HG03064 (cell line): ENCODE results near the gene UXS1.
A peak's percentile ranks its signal among the peaks of the same experiment; 100 is the strongest.
"Not testable (repeated sequence)": the region's sequence is repeated elsewhere in the genome, so short reads cannot be mapped to it uniquely, and the experiment has no call there.

Source experiments
- ATAC-seq: cut with Tn5 transposase; IDR thresholded peaks from one replicate; pipeline ENCODE4 v1.9.1; 2021; ENCODE audit warnings: low read depth; ENCODE audit not compliant: unreplicated experiment

UXS1 gene

DNA sequence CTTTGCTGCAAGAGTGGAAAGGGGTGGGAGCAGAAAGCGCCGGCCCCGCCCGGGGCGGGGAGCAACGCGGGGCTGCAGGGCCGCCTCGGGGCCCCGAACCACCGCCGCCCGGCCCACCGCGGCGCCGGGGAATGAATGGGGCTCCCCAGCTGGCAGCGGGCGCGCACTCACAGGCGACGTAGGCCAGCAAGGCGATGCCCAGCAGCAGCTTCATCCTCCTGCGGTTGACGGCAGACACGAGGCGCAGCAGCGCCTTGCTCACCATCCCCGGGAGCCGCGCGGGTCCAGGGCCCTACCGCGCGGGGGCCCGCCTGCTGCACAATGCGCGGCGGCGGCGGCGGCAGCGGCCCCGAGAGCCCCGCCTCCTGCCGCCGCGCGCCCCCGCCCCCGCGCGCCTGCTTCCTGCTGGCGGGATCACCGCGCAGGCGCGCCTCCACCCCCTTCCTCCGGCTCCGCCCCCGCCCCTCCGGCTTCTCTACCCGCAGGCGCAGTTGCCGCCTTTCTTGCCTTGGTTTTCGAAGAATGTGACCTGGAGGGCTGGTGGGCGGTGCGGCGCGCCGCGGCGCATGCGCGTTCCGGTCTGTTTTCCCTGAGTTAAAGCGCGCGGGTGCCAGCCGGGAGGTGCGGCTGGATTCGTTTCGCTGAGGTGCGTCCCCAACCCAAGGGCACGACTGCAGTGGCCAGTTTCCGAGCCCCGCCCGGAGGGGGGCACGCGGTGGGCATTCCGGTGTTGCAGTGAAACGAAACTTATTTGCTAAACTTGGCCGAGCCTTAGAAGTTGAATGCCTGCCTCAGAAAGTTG lies at the start of gene UXS1:
Gene UXS1 (minus strand): TSS at position 325 of the 802 bp plus-strand sequence. CDS start 60 bp downstream, at position 265.
- ATAC-seq = peak; percentile 66

DNA sequence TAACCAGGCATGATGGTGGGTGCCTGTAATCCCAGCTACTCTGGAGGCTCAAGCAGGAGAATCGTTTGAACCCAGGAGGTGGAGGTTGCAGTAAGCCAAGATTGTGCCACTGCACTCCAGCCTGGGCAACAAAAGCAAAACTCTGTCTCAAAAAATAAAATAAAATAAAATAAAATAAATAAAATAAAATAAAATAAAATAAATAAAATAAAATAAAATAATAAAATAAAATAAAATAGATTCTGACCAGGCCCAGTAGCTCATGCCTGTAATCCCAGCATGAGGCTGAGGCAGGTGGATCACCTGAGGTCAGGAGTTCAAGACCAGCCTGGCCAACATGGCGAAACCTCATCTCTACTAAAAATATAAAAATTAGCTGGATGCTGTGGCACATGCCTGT lies 45.4 kb upstream of the UXS1 start:
- not testable (repeated sequence) for ATAC-seq

DNA sequence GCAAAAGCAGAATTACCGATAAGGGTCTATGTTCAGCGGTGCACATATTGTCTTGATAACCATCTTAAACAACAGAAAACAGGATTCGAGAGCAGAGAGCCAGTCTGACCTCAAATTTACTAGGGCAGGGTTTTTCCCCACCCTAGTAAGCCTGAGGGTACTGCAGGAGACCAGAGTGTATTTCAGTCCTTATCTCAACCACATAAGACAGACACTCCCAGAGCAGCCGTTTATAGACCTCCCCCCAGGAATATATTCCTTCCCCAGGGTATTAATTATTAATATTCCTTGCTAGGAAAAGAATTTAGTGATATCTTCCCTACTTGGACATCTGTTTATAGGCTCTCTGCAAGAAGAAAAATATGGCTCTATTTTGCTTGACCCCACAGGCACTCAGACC lies 41.3 kb upstream of the UXS1 start:
- ATAC-seq = not testable (repeated sequence)

DNA sequence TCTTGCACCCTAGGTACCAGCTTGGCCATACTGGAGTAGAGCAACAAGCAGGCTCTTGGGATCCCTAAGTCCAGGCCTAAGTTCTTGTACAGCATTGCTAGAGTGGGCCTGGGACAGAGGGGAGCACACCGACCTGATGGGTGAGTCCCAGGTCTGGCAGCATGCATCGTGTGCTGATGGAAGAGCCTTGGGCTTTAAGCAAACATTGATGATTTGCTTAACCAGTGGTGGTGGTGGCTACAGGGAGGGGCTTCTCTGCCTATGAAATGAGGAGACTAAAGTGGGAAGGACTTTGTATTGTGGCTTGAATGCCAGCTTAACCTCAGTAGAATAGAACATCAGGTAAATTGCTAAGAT lies 39.2 kb upstream of the UXS1 start:
- ATAC-seq = no peak

DNA sequence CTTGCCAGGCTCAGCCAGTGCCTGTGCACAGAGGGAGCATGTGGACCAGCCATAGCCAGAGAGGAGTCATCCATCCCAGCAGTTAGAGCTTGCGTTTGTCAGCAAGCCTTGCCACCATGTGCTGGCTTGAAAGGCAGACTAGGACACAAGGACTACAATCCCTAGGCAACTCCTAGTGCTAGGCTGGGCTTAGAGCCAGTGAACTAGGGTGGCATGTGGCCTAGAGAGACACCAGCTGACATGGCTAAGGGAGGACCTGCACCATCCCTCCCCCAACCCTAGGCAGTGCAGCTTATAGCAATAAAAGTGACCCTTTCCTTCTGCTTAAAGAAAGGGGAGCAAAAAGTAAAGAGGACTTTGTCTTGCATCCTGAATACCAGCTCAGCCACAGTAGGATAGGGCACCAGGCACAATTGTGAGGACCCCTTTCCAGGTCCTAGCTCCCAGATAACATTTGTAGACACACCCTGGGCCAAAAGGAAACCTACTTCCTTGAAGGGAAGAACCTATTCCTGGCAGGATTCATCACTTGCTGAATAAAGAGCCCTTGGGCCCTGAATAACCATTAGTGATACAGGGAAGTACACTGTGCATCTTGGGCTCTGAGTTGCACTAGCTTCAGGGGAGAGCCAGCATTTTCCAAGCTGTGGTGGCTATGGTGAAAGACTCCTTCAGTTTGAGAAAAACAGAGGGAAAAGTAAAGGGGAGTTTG lies 38.7 kb upstream of the UXS1 start:
- ATAC-seq = no peak

DNA sequence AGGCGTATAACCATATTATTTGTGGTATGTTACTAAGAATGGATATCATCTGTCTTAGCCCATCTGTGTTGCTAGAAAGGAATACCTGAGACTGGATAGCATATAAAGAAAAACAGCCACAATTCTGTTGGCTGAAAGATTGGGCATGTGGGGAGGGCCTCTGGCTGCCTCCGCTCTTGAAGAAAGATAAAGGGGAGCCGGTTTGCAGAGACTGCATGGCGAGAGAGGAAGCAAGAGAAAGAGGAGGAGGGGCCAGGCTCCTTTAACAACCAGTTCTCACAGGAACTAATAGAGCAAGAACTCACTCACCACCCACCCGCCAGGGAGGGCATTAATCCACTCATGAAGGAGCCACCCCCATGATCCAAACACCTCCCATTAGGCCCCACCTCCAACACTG lies 29.2 kb upstream of the UXS1 start:
- ATAC-seq = no peak

DNA sequence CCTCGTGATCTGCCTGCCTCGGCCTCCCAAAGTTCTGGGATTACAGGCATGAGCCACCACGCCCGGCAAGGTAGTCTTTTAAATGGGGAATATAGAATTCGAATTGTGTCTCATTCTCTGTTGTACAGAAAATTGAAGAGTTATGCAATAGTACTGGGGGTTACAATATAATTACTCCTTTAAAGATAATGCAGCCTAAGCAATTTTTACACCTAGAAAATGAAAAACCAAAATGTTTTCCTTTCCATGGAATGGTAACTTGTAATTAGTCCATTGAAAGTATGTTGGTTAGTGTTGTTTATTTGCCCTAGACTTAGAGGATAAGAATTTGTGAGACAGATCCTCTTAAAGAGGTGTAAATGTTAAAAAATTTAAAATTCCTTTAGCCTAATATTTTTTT lies 28.0 kb upstream of the UXS1 start:
- not testable (repeated sequence) for ATAC-seq

DNA sequence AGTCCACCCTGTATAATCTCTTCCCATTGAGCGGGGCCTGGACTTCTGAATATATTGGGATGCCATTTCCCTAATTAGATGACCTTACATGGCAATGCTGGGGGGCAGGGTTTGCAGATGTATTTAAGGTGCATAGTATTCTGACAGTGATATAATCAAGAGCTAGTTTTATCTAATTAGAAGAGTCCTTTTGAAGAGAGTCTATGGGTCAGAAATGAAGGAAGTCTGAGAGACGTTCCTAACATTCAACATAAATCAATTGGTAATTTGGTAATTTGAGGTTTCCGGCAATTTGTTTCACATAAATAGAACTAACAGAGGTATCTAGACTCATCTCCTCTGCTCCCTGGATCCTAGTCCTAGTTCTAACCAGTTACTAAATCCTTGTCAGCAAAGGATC lies 25.7 kb upstream of the UXS1 start:
- ATAC-seq = no peak

DNA sequence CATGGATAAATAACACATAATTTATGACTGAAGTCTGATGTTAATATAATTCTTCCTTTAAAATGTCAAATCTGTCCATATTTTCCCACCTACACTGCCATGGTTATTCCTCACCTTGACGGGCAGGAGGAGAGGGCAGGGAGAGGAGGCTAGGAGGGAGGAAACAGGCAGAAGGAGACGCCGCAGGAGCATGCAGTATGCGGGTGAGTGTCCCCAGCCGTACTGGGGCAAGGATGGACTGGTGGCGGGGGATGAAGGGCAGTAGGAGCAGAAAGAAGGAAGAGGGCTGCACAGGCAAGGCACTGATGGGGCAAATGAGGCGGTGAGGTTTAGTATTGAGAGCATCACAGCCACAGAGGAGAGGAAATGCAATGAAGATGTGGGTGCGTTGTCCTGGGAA lies 25.1 kb upstream of the UXS1 start:
- ATAC-seq = not testable (repeated sequence)

DNA sequence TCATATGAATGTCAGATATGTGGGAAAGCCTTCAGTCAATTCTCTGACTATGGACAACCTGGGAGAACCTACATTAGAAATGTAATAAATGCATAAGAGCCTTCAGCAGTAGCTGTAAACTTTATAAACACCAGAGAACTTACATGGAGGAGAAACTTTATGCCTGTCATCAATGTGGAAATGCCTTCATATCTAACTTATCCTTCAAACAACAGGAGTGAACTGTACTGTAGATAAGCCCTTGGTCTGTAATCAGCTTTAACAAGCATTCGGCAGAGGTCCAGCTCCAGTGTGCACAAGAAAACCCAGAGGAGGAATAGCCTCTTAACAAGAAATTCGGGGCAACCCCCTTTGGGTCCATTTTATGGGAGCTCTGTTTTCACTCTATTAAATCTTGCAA lies 14.8 kb upstream of the UXS1 start:
- no peak for ATAC-seq

DNA sequence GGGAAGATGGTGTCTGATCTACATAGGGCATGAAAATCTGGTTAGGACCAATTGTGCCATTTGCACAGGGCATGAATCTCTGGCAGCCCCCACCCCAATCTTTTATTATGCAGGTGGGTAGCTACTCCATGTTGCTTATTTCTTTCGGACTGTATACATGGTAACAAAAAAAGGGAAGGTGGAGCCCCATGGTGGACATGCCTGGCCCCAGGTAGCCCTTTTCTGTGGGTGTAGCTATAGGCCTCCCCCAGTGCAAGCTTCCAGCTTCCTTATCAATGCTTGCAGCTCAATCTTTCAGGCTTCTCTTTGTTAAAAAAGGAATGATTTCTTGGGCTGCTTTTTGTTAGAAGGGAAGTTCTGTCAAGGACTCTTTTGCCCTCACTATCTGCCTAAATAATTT lies 14.3 kb upstream of the UXS1 start:
- no peak for ATAC-seq

DNA sequence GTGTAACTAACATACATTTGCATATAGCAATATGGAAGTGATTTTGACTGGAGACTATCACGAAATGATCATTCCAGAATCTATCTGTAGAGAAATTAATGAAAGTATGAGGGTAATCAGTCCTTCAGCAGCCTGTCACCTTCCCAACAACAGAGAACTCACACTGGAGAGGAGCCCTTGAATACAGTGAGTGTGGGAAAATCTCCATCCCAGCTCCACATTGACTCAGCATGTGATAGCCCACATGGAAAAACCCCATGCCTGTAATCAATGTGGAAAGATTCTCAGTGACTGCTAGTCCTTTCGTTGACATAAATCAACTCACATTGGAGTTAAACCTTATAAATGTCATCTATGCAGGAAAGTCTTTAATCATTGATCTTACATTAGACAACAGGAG lies 13.1 kb upstream of the UXS1 start:
- no peak for ATAC-seq

DNA sequence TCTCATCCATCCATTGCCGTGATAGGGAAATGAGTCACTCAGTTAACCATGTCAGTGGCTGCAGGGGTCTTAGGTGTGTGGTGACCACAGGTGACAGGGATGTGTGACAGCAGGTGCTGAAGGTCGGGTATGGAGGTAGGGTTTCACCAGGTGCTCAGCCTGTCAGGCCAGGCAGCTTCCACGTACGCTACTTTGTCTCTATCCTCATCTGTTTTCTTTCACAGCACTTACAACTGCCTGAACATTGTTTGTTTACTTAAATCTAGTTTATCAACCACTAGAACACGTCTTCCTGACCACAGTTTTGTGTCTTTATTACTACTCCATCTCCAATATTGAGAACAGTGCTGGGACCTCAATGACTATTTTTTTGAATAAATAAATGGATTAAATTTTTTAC lies 11.4 kb upstream of the UXS1 start:
- ATAC-seq = no peak

DNA sequence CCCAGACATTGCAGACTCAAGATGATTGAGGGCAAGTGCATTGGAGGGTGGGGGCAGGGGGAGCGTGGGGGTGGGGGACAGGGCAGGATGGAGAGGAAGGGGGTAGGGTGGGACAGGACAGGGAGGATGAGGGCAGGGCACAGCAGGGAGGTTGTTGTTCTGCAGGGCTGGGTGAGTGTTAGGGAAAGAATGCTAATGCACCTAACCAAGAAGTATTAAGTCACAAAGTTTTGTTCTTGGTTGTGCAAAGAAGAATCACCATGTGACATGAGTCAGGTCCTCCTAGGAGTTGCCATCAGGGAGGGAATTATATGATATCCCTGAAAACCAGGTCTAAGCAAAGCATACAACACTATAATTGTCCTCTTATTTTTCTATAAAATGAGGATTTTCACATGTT lies 10.4 kb upstream of the UXS1 start:
- ATAC-seq = not testable (repeated sequence)

DNA sequence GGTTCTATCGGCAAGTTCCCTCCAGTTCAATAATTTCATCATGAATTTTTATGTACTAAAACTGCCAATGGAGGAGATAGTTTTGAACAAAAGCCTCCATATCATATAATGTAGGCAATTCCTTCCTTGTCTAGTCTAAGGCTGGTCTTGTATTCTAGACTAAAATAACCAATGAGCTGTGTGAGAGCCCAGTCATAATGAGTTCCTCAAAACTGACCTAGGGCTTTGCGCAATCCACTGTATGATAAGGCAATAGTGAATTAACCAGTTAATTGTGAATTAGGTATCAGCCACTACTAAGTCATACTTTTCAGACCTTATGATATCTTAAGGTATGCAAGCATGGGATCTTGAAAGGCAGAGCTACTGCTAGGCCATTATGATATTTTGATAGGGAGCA lies 7.6 kb upstream of the UXS1 start:
- ATAC-seq = no peak

DNA sequence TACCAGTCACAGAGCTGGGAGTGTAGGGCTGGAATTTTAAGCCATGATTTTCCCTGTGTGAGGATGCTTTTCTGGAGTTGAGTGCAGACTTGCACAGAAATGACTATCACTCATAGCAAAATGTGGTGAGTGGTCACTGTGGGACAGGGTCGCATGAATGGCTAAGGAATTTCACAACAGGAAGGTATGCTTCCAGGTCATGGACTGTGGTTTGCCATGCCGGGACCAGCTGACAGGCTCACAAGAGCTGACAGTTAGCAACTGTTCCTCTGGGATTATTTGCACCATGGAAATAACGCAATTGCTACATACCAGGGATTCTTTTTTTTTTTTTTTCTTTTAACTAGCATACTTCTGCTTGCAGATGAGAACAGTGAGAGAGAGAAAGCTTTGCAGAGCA lies 3.8 kb upstream of the UXS1 start:
- no peak for ATAC-seq

DNA sequence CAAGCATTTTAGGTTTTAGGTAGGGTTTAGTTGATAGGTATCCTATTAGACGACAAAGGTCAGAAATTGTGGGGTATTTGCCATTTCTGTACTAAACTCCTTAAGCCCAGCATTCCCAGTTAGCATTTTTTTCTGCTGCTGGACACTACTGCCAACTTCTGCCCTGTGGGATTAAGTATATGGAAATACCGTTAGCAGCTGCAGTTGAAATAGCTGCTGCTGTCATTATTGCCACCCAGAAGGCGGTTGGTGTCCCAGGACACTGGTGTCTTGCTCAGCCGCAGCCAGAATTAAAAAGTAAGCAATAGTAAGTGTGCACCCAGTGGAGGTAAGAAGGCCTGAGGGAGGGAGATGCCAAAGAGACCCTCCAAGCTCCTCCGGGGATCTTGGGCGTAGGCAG lies 1.9 kb upstream of the UXS1 start:
- no peak for ATAC-seq

DNA sequence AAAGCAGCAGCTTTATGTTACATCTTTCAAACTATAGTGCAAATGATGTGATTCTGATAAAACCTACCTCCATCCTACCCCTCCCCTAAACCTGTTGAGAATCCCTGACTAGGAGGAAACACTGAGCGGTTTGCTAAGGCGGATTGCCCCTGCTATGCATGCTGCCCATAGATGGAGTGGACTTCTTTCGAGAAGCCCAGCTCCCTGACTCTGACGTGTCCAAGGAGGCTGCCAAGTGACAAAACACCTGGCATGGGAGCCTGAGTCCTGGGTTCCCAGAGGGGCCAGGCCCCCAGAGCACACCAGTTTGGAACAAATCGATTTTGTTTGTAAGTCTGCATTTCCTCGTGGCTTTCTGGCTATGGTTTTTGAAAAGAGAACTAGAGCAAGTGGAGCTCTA lies 1.4 kb upstream of the UXS1 start:
- no peak for ATAC-seq

DNA sequence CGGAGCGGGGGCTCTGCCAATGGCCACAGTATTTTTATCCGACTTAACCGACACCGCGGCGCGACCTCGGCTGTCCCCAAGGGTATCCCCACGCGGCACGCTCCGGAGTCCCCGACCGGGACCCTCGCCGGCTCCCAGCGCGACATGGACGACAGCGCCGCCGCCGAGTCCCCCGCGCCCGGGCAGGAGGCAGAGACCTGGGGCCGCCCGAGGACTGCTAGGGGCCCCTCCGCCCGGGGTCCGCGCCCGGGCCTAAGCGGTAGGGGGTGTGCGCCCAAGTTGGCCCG lies 468 bp downstream of the UXS1 start:
- no peak for ATAC-seq

DNA sequence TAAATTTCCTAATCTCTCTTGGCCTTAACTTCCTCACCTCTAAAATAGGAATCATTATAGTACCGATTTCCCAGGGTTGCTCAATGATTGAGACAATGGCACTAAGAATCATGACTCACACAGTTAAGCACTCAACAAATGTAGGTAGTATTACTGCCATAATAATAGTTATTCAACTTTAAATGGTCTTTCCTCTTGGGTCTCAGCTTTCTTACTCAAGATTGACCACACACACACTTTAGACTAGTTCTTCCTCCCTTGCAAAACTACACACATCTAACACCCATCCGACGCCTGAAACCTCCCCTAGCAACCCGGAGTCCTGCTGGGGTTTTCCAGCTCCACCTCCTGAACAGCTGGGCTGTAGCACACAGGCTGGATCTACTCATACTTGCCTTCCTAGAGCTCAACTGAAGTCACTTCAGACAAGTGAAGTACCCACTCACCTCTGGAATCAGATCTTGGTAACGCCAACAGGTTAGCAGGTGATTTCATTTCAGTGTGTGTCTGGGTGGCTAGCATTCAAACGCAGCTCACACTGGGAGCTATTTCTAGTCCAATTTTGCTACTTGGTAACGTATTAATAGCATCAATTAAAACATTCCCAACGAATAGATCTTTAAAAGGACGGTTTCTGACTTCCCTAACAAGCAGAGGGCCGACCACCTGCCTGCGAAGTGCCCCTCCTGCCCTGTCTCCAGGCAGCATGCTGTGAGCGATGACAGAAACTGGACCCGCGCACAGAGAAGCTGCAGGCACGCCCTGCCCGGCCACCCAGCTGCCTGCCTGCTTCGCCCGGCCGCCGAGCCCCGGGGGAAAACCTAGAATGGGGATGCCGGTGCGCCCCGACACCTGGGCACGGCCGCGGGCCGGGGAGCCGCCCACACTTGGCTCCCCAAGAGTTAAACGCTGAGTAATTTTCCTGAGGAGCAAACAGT lies 1.1 kb downstream of the UXS1 start:
- peak; percentile 32 for ATAC-seq

DNA sequence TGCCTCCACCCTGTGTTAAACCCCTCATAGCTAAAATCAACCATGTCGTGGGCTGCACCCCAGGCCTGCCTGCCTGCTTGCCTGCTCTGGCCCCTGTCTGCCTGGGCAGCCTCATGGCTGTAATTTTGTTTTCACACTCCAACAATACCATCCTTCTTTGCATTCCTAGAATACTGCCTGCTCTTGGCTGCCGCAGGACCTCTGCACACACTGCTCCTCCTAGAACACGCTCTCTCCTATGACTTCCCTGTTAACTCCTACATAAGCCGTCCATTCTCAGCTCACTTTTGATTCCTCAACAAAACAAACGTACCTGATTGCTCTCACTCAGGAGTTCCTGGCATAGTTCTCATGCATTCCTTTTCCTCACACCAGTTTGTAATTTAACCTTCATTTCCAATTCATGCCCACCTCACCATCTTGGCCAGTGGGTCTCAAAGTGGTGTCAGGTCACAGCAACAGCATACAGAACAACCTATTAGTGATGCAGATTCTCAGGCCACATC lies 2.5 kb downstream of the UXS1 start:
- no peak for ATAC-seq
